GM18951 (cell line): ENCODE results near the gene PCYT1B.

Experiments
- POLR2A ChIP-seq: IDR thresholded peaks from 4 replicates; pipeline ENCODE4 v1.6.1; 2011; ENCODE audit warnings: mild to moderate bottlenecking; ENCODE audit not compliant: insufficient read length, insufficient read depth; ENCODE audit errors: extremely low read depth
- in situ Hi-C: fragments of 300-500 bp; cut with MboI; formaldehyde crosslinking; loops from one replicate; pipeline ENCODE4 v1.12.0; 2022; ENCODE audit warnings: low sequenced_read_pairs, mixed read lengths, inconsistent platforms; ENCODE audit not compliant: unreplicated experiment

The PCYT1B gene

DNA sequence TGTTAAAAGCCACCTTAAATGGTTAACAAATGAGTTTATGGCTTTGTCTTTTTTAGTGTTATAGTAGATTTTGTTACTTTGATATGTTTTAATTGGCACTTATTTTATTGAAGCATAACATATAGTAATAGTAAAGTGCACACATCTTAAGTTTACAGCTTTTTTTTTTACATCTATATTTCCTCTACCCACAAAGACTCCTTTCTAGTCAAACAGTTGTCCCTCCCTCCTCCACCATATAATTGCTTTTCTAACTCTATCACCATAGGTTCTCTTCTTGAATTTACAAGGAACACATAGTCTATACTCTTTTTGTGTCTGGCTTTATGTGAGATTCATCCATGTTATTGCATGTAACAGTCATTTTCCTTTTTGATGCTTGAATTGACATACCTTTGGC lies 110.6 kb downstream of the PCYT1B start:
- in situ Hi-C loops, result no loop called here
- no peak for TF ChIP-seq POLR2A

GRCh38 chrX:24528605-24529004 lies 118.5 kb downstream of the PCYT1B start:
- in situ Hi-C loops, result no loop called here
- TF ChIP-seq POLR2A, result no peak

GRCh38 chrX:24526616-24527015 lies 120.5 kb downstream of the PCYT1B start:
- no peak for TF ChIP-seq POLR2A
- in situ Hi-C loops, result no loop called here

GRCh38 chrX:24525455-24525854 lies 121.7 kb downstream of the PCYT1B start:
- in situ Hi-C loops, result no loop called here
- TF ChIP-seq POLR2A, result no peak

DNA sequence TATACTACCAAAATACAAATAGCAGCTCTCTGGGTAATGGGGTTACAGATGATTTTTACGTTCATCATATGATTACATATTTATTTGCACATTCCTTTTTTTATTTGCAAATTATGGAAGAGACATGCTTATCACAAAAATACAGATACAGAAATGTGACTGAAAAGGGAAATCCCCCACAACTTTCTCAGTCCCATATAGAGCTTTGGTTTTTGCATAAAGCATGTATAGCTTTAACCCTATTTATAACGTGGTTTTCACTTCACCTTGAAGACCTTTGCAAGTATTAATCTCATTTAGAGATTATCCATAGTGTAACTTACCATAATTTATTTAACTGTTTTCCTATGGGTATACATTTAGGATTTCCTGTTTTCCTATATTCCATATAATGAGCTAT lies 126.7 kb downstream of the PCYT1B start:
- TF ChIP-seq POLR2A, result no peak
- in situ Hi-C loops, result no loop called here

GRCh38 chrX:24515447-24515846 lies 131.7 kb downstream of the PCYT1B start:
- no peak for TF ChIP-seq POLR2A
- in situ Hi-C loops, result no loop called here

DNA sequence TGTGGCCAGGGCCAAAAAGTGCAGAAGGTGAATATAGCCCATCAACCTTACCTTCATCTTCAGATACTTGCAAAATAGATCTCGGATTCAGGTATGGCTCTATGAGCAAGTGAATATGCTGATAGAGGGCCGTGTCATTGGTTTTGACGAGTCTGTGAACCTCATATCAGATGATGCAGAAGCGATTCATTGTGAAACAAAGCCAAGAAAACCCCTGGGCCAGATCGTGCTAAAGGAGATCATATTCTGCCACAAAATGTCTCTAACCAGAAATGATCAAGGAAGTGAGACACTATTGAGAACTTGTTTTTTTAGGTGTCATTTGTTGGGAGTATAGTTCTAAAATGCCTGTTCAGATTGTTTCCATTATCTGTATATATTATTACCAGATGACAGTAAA lies 133.7 kb downstream of the PCYT1B start:
- in situ Hi-C loops, result no loop called here
- TF ChIP-seq POLR2A, result no peak

- no peak for TF ChIP-seq POLR2A
- in situ Hi-C loops, result no loop called here
Observed at GRCh38 chrX:24508375-24508774, 138.8 kb downstream of the PCYT1B start.
